ENCODE data around the gene NXPH3.

- TF ChIP-seq CTCF (IDR thresholded peaks at IDR 0.05) (no peak), POLR2A (IDR thresholded peaks at IDR 0.05) (no peak)
These were observed 21.1 kb downstream of the NXPH3 start for GRCh38 chr17:49596613-49597244.

Data from prostate gland (tissue), 2 donors.